HEK293 (cell line): ENCODE measurements around the gene TM7SF3.

Experiments used
- CTCF ChIA-PET: fragments of 350-600 bp; formaldehyde crosslinking; extraction: SDS; loops from one replicate; lab custom pipeline; 2021; ENCODE audit warnings: antibody characterized with exemption; lab: Yijun Ruan, JAX
- POLR2A ChIA-PET: fragments of 300-600 bp; formaldehyde crosslinking; extraction: SDS; loops from one replicate; lab custom pipeline; 2020; ENCODE audit warnings: antibody characterized with exemption, inconsistent platforms; lab: Yijun Ruan, JAX
- H3K27ac ChIP-seq: fragments of 200-500 bp; sonication (Bioruptor generic); 2 replicates; pipeline ENCODE4 v1.5.1; 2014; ENCODE audit warnings: low read depth, low read length, control low read depth, inconsistent platforms; ENCODE audit errors: extremely low read depth
- H3K36me3 ChIP-seq, 2 experiments: fragments of 200-500 bp in 1 of 2; sonication (Bioruptor generic) in 1 of 2; 1 replicate in 1 of 2; 2 replicates in 1 of 2; pipeline ENCODE4 v1.5.1; 2014 to 2017; ENCODE audit warnings: inconsistent platforms in 2 of 2, low read length in 2 of 2; ENCODE audit not compliant: control insufficient read depth in 2 of 2, insufficient read depth in 1 of 2
- H3K4me1 ChIP-seq: fragments of 200-500 bp; sonication (Bioruptor generic); 2 replicates; pipeline ENCODE4 v1.5.1; 2014; ENCODE audit warnings: mild to moderate bottlenecking, low read length, inconsistent platforms; ENCODE audit not compliant: control insufficient read depth, insufficient read depth
- H3K4me3 ChIP-seq: 2 replicates; pipeline ENCODE4 v1.5.1; 2011; ENCODE audit warnings: low read depth, mild to moderate bottlenecking, control low read depth, low read length, moderate library complexity
- H3K9me3 ChIP-seq: fragments of 200-500 bp; sonication (Bioruptor generic); 2 replicates; pipeline ENCODE4 v1.5.1; 2014; ENCODE audit warnings: low read depth, low read length, inconsistent platforms; ENCODE audit not compliant: control insufficient read depth, insufficient read depth
- BCL11A ChIP-seq: fragments of 450-650 bp; formaldehyde crosslinking; IDR thresholded peaks from 2 replicates; pipeline ENCODE4 v1.5.1; 2016; ENCODE audit warnings: low read depth, missing biosample characterization, missing genetic modification characterization
- INSM2 ChIP-seq: fragments of 450-650 bp; formaldehyde crosslinking; IDR thresholded peaks from 2 replicates; pipeline ENCODE4 v1.5.1; 2016; ENCODE audit warnings: missing biosample characterization, missing genetic modification characterization
- KLF10 ChIP-seq: fragments of 450-650 bp; IDR thresholded peaks from 2 replicates; pipeline ENCODE4 v1.5.1; 2018; ENCODE audit warnings: missing biosample characterization, mild to moderate bottlenecking, missing genetic modification characterization
- MEIS1 ChIP-seq: sonication (generic); formaldehyde crosslinking; IDR thresholded peaks from 2 replicates; pipeline ENCODE4 v1.8.1; 2022; ENCODE audit warnings: missing genetic modification reagents, mild to moderate bottlenecking, borderline replicate concordance
- SCRT2 ChIP-seq: fragments of 450-650 bp; formaldehyde crosslinking; IDR thresholded peaks from 2 replicates; pipeline ENCODE4 v1.5.1; 2016; ENCODE audit warnings: missing biosample characterization, missing genetic modification characterization
- SP2 ChIP-seq: fragments of 450-650 bp; formaldehyde crosslinking; IDR thresholded peaks from 2 replicates; pipeline ENCODE4 v1.5.1; 2016; ENCODE audit warnings: missing biosample characterization, missing genetic modification characterization
- SP7 ChIP-seq: fragments of 450-650 bp; formaldehyde crosslinking; IDR thresholded peaks from 2 replicates; pipeline ENCODE4 v1.5.1; 2016; ENCODE audit warnings: missing biosample characterization, missing genetic modification characterization
- TCF7L2 ChIP-seq: IDR thresholded peaks from 2 replicates; pipeline ENCODE4 v1.6.1; 2011; ENCODE audit warnings: low read depth, mild to moderate bottlenecking, inconsistent platforms, low read length, moderate library complexity, borderline replicate concordance
- ZNF175 ChIP-seq: fragments of 450-650 bp; formaldehyde crosslinking; IDR thresholded peaks from 2 replicates; pipeline ENCODE4 v1.5.1; 2016; ENCODE audit warnings: missing biosample characterization, missing genetic modification characterization
- ZNF366 ChIP-seq: fragments of 450-650 bp; formaldehyde crosslinking; conservative IDR thresholded peaks from 2 replicates; pipeline ENCODE4 v1.5.1; 2016; ENCODE audit warnings: missing biosample characterization, missing genetic modification characterization
- ZNF423 ChIP-seq: fragments of 450-650 bp; formaldehyde crosslinking; IDR thresholded peaks from 2 replicates; pipeline ENCODE4 v1.5.1; 2016; ENCODE audit warnings: missing biosample characterization, missing genetic modification characterization
- ZNF449 ChIP-seq: fragments of 450-650 bp; formaldehyde crosslinking; IDR thresholded peaks from 2 replicates; pipeline ENCODE4 v1.5.1; 2017; ENCODE audit warnings: missing biosample characterization, mild to moderate bottlenecking, missing genetic modification characterization, moderate library complexity
- ZNF513 ChIP-seq: fragments of 450-650 bp; IDR thresholded peaks from 2 replicates; pipeline ENCODE4 v1.5.1; 2018; ENCODE audit warnings: missing biosample characterization, missing genetic modification characterization
- ZNF514 ChIP-seq: fragments of 450-650 bp; formaldehyde crosslinking; IDR thresholded peaks from 2 replicates; pipeline ENCODE4 v1.5.1; 2016; ENCODE audit warnings: missing biosample characterization, missing genetic modification characterization
- ZNF544 ChIP-seq: fragments of 450-650 bp; formaldehyde crosslinking; IDR thresholded peaks from 2 replicates; pipeline ENCODE4 v1.5.0; 2017; ENCODE audit warnings: missing biosample characterization, missing genetic modification characterization
- ZNF555 ChIP-seq: fragments of 450-650 bp; formaldehyde crosslinking; conservative IDR thresholded peaks from 2 replicates; pipeline ENCODE4 v1.5.1; 2017; ENCODE audit warnings: missing biosample characterization, mild to moderate bottlenecking, missing genetic modification characterization, inconsistent platforms
- ZNF560 ChIP-seq: fragments of 450-650 bp; formaldehyde crosslinking; IDR thresholded peaks from 2 replicates; pipeline ENCODE4 v1.5.1; 2017; ENCODE audit warnings: missing biosample characterization, missing genetic modification characterization, borderline replicate concordance
- ZNF561 ChIP-seq: fragments of 450-650 bp; IDR thresholded peaks from 2 replicates; pipeline ENCODE4 v1.5.1; 2018; ENCODE audit warnings: missing biosample characterization, missing genetic modification characterization, borderline replicate concordance
- ZNF585B ChIP-seq: fragments of 450-650 bp; formaldehyde crosslinking; IDR thresholded peaks from 2 replicates; pipeline ENCODE4 v1.5.1; 2016; ENCODE audit warnings: missing biosample characterization, missing genetic modification characterization
- ZNF645 ChIP-seq: fragments of 450-650 bp; formaldehyde crosslinking; IDR thresholded peaks from 2 replicates; pipeline ENCODE4; 2016; ENCODE audit warnings: missing biosample characterization, missing genetic modification characterization
- ZNF837 ChIP-seq: fragments of 450-650 bp; formaldehyde crosslinking; IDR thresholded peaks from 2 replicates; pipeline ENCODE4 v1.5.1; 2016; ENCODE audit warnings: missing biosample characterization, missing genetic modification characterization
- ZSCAN4 ChIP-seq: fragments of 450-650 bp; formaldehyde crosslinking; IDR thresholded peaks from 2 replicates; pipeline ENCODE4 v1.5.1; 2017; ENCODE audit warnings: missing biosample characterization, missing genetic modification characterization

TM7SF3 gene

GRCh38 chr12:26982866-26983265, 31.3 kb downstream of the TM7SF3 start:
- no peak for TF ChIP-seq ZNF175 (tag by site-specific recombination)
- no peak for TF ChIP-seq SP2 (tag by site-specific recombination)
- TF ChIP-seq ZNF514 (tag by site-specific recombination): no peak
- no peak for TF ChIP-seq ZNF423 (tag by site-specific recombination)
- Histone ChIP-seq H3K27ac (no peak overlapping the region), H3K4me1 (peaks cover 4% of the 10 kb centered on the region; the same call in 1 of the 2 replicates), H3K9me3 (no peaks in the 10 kb centered on the region), H3K36me3 (peaks cover 8 to 57% of the 10 kb centered on the region in 2 experiments), H3K4me3 (no peak overlapping the region)
- POLR2A ChIA-PET: no interaction called here
- CTCF ChIA-PET: no interaction called here

- Histone ChIP-seq H3K27ac (no peak overlapping the region), H3K36me3 (peaks cover 13 to 70% of the 10 kb centered on the region in 2 experiments), H3K4me1 (no peaks in the 10 kb centered on the region), H3K4me3 (no peak overlapping the region), H3K9me3 (no peaks in the 10 kb centered on the region)
- no peak for TF ChIP-seq ZNF544 (tag by site-specific recombination)
- TF ChIP-seq SP7 (tag by site-specific recombination): no peak
- TF ChIP-seq MEIS1 (CRISPR knock-in tag): no peak
- TF ChIP-seq SCRT2 (tag by site-specific recombination): no peak
- TF ChIP-seq ZNF560 (tag by site-specific recombination): no peak
- TF ChIP-seq ZNF513 (tag by site-specific recombination): no peak
- TF ChIP-seq ZNF561: no peak
- no peak for TF ChIP-seq ZNF449 (tag by site-specific recombination)
- no peak for TF ChIP-seq BCL11A (tag by site-specific recombination)
- TF ChIP-seq TCF7L2: no peak
- no peak for TF ChIP-seq ZNF555 (tag by site-specific recombination)
- TF ChIP-seq ZSCAN4 (tag by site-specific recombination): no peak
- no peak for TF ChIP-seq ZNF585B (tag by site-specific recombination)
- ChIA-PET CTCF (no interaction called here), POLR2A (no interaction called here)
These were observed 34.5 kb downstream of the TM7SF3 start for GRCh38 chr12:26979733-26980132.

- ChIA-PET CTCF (no interaction called here), POLR2A (no interaction called here)
- H3K9me3 ChIP-seq: no peaks in the 10 kb centered on the region
- no peak overlapping the region for H3K4me3 ChIP-seq
- TF ChIP-seq ZNF366 (no peak), ZNF837 (no peak), INSM2 (tag by site-specific recombination) (no peak), ZNF645 (tag by site-specific recombination) (no peak), KLF10 (tag by site-specific recombination) (no peak)
- H3K36me3 ChIP-seq: peaks cover 10 to 77% of the 10 kb centered on the region in 2 experiments
- H3K27ac ChIP-seq: no peak overlapping the region
- H3K4me1 ChIP-seq: no peaks in the 10 kb centered on the region
These were observed 35.4 kb downstream of the TM7SF3 start for GRCh38 chr12:26978801-26979200.
